ENCODE data around the gene RCOR1. TPM values are rescaled to one million over a fixed set of nuclear protein-coding genes. Genes with fewer than 3 reads are reported as not detected.

RCOR1 gene
- 10 to 100 TPM; 33.2 to 38.3 TPM for total RNA-seq
- 10 to 100 TPM; 56.2 to 80.3 (median 66.8) TPM for polyA plus RNA-seq (ENCODE audit: insufficient read length in 6 of 6)
- long read RNA-seq, donor 1, full-length matches to known transcripts, result 6 of 11 reads
- long read RNA-seq, donor 1, partial matches to known transcripts, result 5 of 11 reads
- long read RNA-seq, donor 1, other reads (novel, unspliced or antisense), result 0 of 11 reads
- long read RNA-seq, donor 2, full-length matches to known transcripts, result 8 of 8 reads
- long read RNA-seq, donor 2, partial matches to known transcripts, result 0 of 8 reads
- long read RNA-seq, donor 2, other reads (novel, unspliced or antisense), result 0 of 8 reads
- long read RNA-seq, donor 3, full-length matches to known transcripts, result 4 of 4 reads
- long read RNA-seq, donor 3, partial matches to known transcripts, result 0 of 4 reads
- long read RNA-seq, donor 3, other reads (novel, unspliced or antisense), result 0 of 4 reads
- long read RNA-seq, donor 4, partial matches to known transcripts, result 1 of 2 reads
- long read RNA-seq, donor 4, other reads (novel, unspliced or antisense), result 1 of 2 reads
- long read RNA-seq, donor 5, full-length matches to known transcripts, result 5 of 5 reads
- long read RNA-seq, donor 5, partial matches to known transcripts, result 0 of 5 reads
- long read RNA-seq, donor 5, other reads (novel, unspliced or antisense), result 0 of 5 reads
- long read RNA-seq, donor 6, full-length matches to known transcripts, result 3 of 3 reads
- long read RNA-seq, donor 6, partial matches to known transcripts, result 0 of 3 reads
- long read RNA-seq, donor 6, other reads (novel, unspliced or antisense), result 0 of 3 reads
- long read RNA-seq, donor 7, full-length matches to known transcripts, result 2 of 12 reads
- long read RNA-seq, donor 7, partial matches to known transcripts, result 10 of 12 reads
- long read RNA-seq, donor 7, other reads (novel, unspliced or antisense), result 0 of 12 reads
- long read RNA-seq, donor 8, full-length matches to known transcripts, result 3 of 3 reads
- long read RNA-seq, donor 8, partial matches to known transcripts, result 0 of 3 reads
- long read RNA-seq, donor 8, other reads (novel, unspliced or antisense), result 0 of 3 reads
- long read RNA-seq, donor 9, result 0 reads
- long read RNA-seq, donor 10, partial matches to known transcripts, result 1 of 2 reads
- long read RNA-seq, donor 10, other reads (novel, unspliced or antisense), result 1 of 2 reads
- long read RNA-seq, donor 11, result 0 reads
- long read RNA-seq, donor 12, full-length matches to known transcripts, result 4 of 25 reads
- long read RNA-seq, donor 12, partial matches to known transcripts, result 21 of 25 reads
- long read RNA-seq, donor 12, other reads (novel, unspliced or antisense), result 0 of 25 reads

GRCh38 chr14:102591944-102592762 is at the start of gene RCOR1:
Gene RCOR1 (plus strand): TSS chr14:102592649. CDS start chr14:102592887, 238 bp downstream.
- no peaks in the 10 kb centered on the region for H3K9me3 ChIP-seq
- peak; percentile 91 for ATAC-seq
- intact Hi-C loops (cut with DNase I), result no loop called here
- peak; percentile 95 to 99 (median 98) for DNase-seq
- peaks cover 0 to 4% of the 10 kb centered on the region in 2 donors for H3K36me3 ChIP-seq
- no peaks in the 10 kb centered on the region for H3K27me3 ChIP-seq
- peak within 1 kb of the TSS; percentile 94 to 96 for H3K27ac ChIP-seq
- peaks cover 12 to 38% of the 10 kb centered on the region in 2 donors for H3K4me1 ChIP-seq
- peak within 1 kb of the TSS; percentile 75 to 84 for H3K4me3 ChIP-seq
- TF ChIP-seq CTCF (IDR thresholded peaks at IDR 0.05), result peak in 1 of 2 donors; percentile 14

- H3K9me3 ChIP-seq, result no peaks in the 10 kb centered on the region
- peaks cover 18 to 53% of the 10 kb centered on the region in 2 donors for H3K27me3 ChIP-seq
- H3K4me1 ChIP-seq, result peaks cover 0 to 14% of the 10 kb centered on the region in 2 donors
- DNase-seq (no peak), ATAC-seq (peak; percentile 6)
- no peak overlapping the region for H3K27ac ChIP-seq
- H3K36me3 ChIP-seq, result no peaks in the 10 kb centered on the region
- intact Hi-C loops (cut with DNase I), result no loop called here
- no peak for TF ChIP-seq CTCF (IDR thresholded peaks at IDR 0.05)
- peak overlapping the region in 1 of 2 donors; percentile 21 for H3K4me3 ChIP-seq
Measured at GRCh38 chr14:102544046-102544746, 48.3 kb upstream of the RCOR1 start.

GRCh38 chr14:102544747-102545460 is 47.5 kb upstream of the RCOR1 start:
- H3K4me3 ChIP-seq, result peak overlapping the region in 1 of 2 donors; percentile 21
- no peaks in the 10 kb centered on the region for H3K9me3 ChIP-seq
- no peak for TF ChIP-seq CTCF (IDR thresholded peaks at IDR 0.05)
- peaks cover 0 to 14% of the 10 kb centered on the region in 2 donors for H3K4me1 ChIP-seq
- H3K27me3 ChIP-seq, result peaks cover 18 to 53% of the 10 kb centered on the region in 2 donors
- intact Hi-C loops (cut with DNase I), result no loop called here
- DNase-seq (peak in 1 of 4 donors; percentile 89), ATAC-seq (peak; percentile 48)
- no peak overlapping the region for H3K27ac ChIP-seq
- H3K36me3 ChIP-seq, result no peaks in the 10 kb centered on the region

All from left lung (tissue), 14 donors.